GM12878 (cell line): ENCODE results near the gene PLEKHM1. TPM values are rescaled to one million over a fixed set of nuclear protein-coding genes. Genes with fewer than 3 reads are reported as not detected.

Experiments
- ATAC-seq: fragments of 200-7000 bp; cut with Tn5 transposase; 3 replicates; pipeline ENCODE4 v1.9.1; 2020; ENCODE audit warnings: mild to moderate bottlenecking, moderate library complexity
- BruUV-seq: library from RNA; stranded (reverse); fragments of 400-500 nt; replicated peaks from 2 replicates; lab custom pipeline; 2021; lab: Mats Ljungman, UMichigan
- CTCF ChIA-PET: fragments of 300-600 bp; sonication (Branson Sonifier 250); formaldehyde crosslinking; extraction: SDS; loops from one replicate; lab custom pipeline; 2021; ENCODE audit warnings: inconsistent platforms; lab: Yijun Ruan, JAX
- POLR2A ChIA-PET: fragments of 350-600 bp; formaldehyde crosslinking; extraction: SDS; loops from one replicate; lab custom pipeline; 2021; ENCODE audit warnings: inconsistent platforms; lab: Charles Lee
- RAD21 ChIA-PET: fragments of 300-600 bp; sonication (Branson Sonifier 250); formaldehyde crosslinking; loops from one replicate; lab custom pipeline; 2023; ENCODE audit warnings: antibody characterized with exemption; ENCODE audit not compliant: unreplicated experiment; lab: Charles Lee
- SMC1A ChIA-PET: fragments of 300-600 bp; sonication (Branson Sonifier 250); formaldehyde crosslinking; loops from one replicate; lab custom pipeline; 2023; ENCODE audit not compliant: unreplicated experiment, uncharacterized antibody; lab: Charles Lee
- DNase-seq: peaks from one replicate; pipeline ENCODE4 v3.0.0-alpha.2; 2011; ENCODE audit warnings: low read depth, low spot score
- FAIRE-seq: peaks from 3 replicates; lab custom pipeline; 2011; peaks lifted over from hg19 to GRCh38; lab: Jason Lieb, UNC
- H2AFZ ChIP-seq: 2 replicates; pipeline ENCODE4 v1.6.0; 2011; ENCODE audit warnings: low read depth, low read length, control low read depth; ENCODE audit not compliant: control insufficient read depth
- H3K27ac ChIP-seq: 2 replicates; pipeline ENCODE4 v1.5.1; 2011; ENCODE audit warnings: control low read depth; ENCODE audit not compliant: control insufficient read depth, insufficient read depth
- H3K27me3 ChIP-seq, 2 experiments: replicated peaks in 1 of 2; 2 replicates each; pipeline versions ENCODE4 v1.6.0 to v1.6.1; 2011; ENCODE audit warnings: low read length in 1 of 2; ENCODE audit not compliant: control insufficient read depth in 2 of 2, insufficient read depth in 2 of 2
- H3K36me3 ChIP-seq, 2 experiments: 2 replicates each; pipeline ENCODE4 v1.5.1; 2011; ENCODE audit warnings: low read length in 1 of 2; ENCODE audit not compliant: control insufficient read depth in 2 of 2, insufficient read depth in 2 of 2
- H3K4me1 ChIP-seq: 2 replicates; pipeline ENCODE4 v1.6.1; 2011; ENCODE audit warnings: mild to moderate bottlenecking, low read length, moderate library complexity, mixed read lengths; ENCODE audit not compliant: control insufficient read depth, insufficient read depth
- H3K4me2 ChIP-seq: 2 replicates; pipeline ENCODE4 v1.6.0; 2011; ENCODE audit warnings: control low read depth; ENCODE audit not compliant: control insufficient read depth, insufficient read depth
- H3K4me3 ChIP-seq: fragments of 200-600 bp; sonication (generic); 2 replicates; pipeline ENCODE4 v1.5.1; 2016
- H3K79me2 ChIP-seq: 2 replicates; pipeline ENCODE4 v1.6.0; 2011; ENCODE audit warnings: low read length; ENCODE audit not compliant: control insufficient read depth, insufficient read depth
- H3K9ac ChIP-seq: 2 replicates; pipeline ENCODE4 v1.8.0; 2011; ENCODE audit warnings: low read length, control low read depth, mixed read lengths; ENCODE audit not compliant: control insufficient read depth, insufficient read depth
- H3K9me3 ChIP-seq: replicated peaks from 3 replicates; pipeline ENCODE4 v1.5.1; 2011; ENCODE audit warnings: mild to moderate bottlenecking, low read length; ENCODE audit not compliant: control insufficient read depth, insufficient read depth
- H4K20me1 ChIP-seq: 2 replicates; pipeline ENCODE4 v1.6.0; 2011; ENCODE audit not compliant: control insufficient read depth, insufficient read depth
- BHLHE40 ChIP-seq, 2 experiments: fragments of 450-650 bp in 1 of 2; IDR thresholded peaks; 2 replicates each; pipeline ENCODE4 v1.6.1; 2011 to 2017; ENCODE audit warnings: low read depth in 2 of 2, borderline replicate concordance in 1 of 2, improper control_type of control experiment in 1 of 2, low read length in 1 of 2, mild to moderate bottlenecking in 1 of 2
- CBX3 ChIP-seq: fragments of 200-600 bp; sonication (generic); IDR thresholded peaks from 2 replicates; pipeline ENCODE4 v1.6.1; 2016; ENCODE audit warnings: low read depth, borderline replicate concordance
- CHD1 ChIP-seq: IDR thresholded peaks from 2 replicates; pipeline ENCODE4 v1.6.1; 2012; ENCODE audit warnings: low read depth, low read length, improper control_type of control experiment
- DPF2 ChIP-seq: fragments of 450-650 bp; IDR thresholded peaks from 2 replicates; pipeline ENCODE4 v1.6.1; 2017; ENCODE audit warnings: mild to moderate bottlenecking
- EGR1 ChIP-seq, 2 experiments: IDR thresholded peaks; 1 replicate in 1 of 2; 2 replicates in 1 of 2; pipeline ENCODE4 v1.6.1; 2011 to 2012; ENCODE audit warnings: low read depth in 2 of 2, low read length in 2 of 2, borderline replicate concordance in 1 of 2, mild to moderate bottlenecking in 1 of 2, moderate library complexity in 1 of 2
- GABPA ChIP-seq: IDR thresholded peaks from 2 replicates; pipeline ENCODE4 v1.6.1; 2014; ENCODE audit warnings: antibody characterized with exemption, low read depth, mild to moderate bottlenecking, inconsistent platforms
- IKZF1 ChIP-seq: fragments of 450-650 bp; conservative IDR thresholded peaks from 2 replicates; pipeline ENCODE4 v1.6.1; 2017; ENCODE audit warnings: antibody characterized with exemption, mild to moderate bottlenecking
- MEF2B ChIP-seq: fragments of 450-650 bp; IDR thresholded peaks from 2 replicates; pipeline ENCODE4 v1.6.1; 2018; ENCODE audit warnings: mild to moderate bottlenecking, moderate library complexity; ENCODE audit not compliant: partially characterized antibody, poor library complexity, severe bottlenecking
- MXI1 ChIP-seq: fragments of 150-350 bp; IDR thresholded peaks from 2 replicates; pipeline ENCODE4 v1.6.1; 2011; ENCODE audit warnings: low read depth, mild to moderate bottlenecking, inconsistent platforms, low read length, improper control_type of control experiment
- NR2F1 ChIP-seq: fragments of 450-650 bp; conservative IDR thresholded peaks from 2 replicates; pipeline ENCODE4 v1.6.1; 2017; ENCODE audit warnings: mild to moderate bottlenecking
- PAX5 ChIP-seq: IDR thresholded peaks from 2 replicates; pipeline ENCODE4 v1.6.1; 2011; ENCODE audit warnings: low read depth, low read length, borderline replicate concordance
- PBX3 ChIP-seq: IDR thresholded peaks from 2 replicates; pipeline ENCODE4 v1.6.1; 2011; ENCODE audit warnings: mild to moderate bottlenecking, low read depth, low read length, moderate library complexity; ENCODE audit not compliant: insufficient replicate concordance
- POLR2A ChIP-seq: IDR thresholded peaks from 2 replicates; pipeline ENCODE4 v1.6.1; 2011; ENCODE audit warnings: low read depth, mild to moderate bottlenecking, low read length
- RB1 ChIP-seq: fragments of 450-650 bp; formaldehyde crosslinking; IDR thresholded peaks from 2 replicates; pipeline ENCODE4 v1.6.1; 2017; ENCODE audit warnings: mild to moderate bottlenecking, borderline replicate concordance
- RUNX3 ChIP-seq: IDR thresholded peaks from 2 replicates; pipeline ENCODE4 v1.6.1; 2012; ENCODE audit warnings: low read length, inconsistent platforms
- SMARCA5 ChIP-seq: fragments of 450-650 bp; IDR thresholded peaks from 2 replicates; pipeline ENCODE4 v1.6.1; 2017; ENCODE audit warnings: mild to moderate bottlenecking
- SPI1 ChIP-seq: IDR thresholded peaks from 2 replicates; pipeline ENCODE4 v1.6.1; 2011; ENCODE audit warnings: low read depth, mild to moderate bottlenecking, low read length, moderate library complexity, borderline replicate concordance; ENCODE audit not compliant: insufficient read depth
- SRF ChIP-seq, 2 experiments: IDR thresholded peaks; 2 replicates each; pipeline ENCODE4 v1.6.1; 2011; ENCODE audit warnings: low read depth in 2 of 2, low read length in 2 of 2, mild to moderate bottlenecking in 1 of 2, moderate library complexity in 1 of 2
- TCF12 ChIP-seq: IDR thresholded peaks from 2 replicates; pipeline ENCODE4 v1.6.1; 2011; ENCODE audit warnings: low read depth, mild to moderate bottlenecking, low read length
- WGBS: methylation state at CpG from one replicate; pipeline ENCODE4 v1.1.6; 2016; ENCODE audit warnings: low lambda C conversion rate; ENCODE audit not compliant: insufficient replicate concordance, insufficient coverage; ENCODE audit errors: missing lambda C conversion rate; 5-methylcytosine and 5-hydroxymethylcytosine counted together
- in situ Hi-C: fragments of 300-500 bp; cut with MboI; formaldehyde crosslinking; loops from 9 replicates; pipeline ENCODE4 v1.14.3; 2018; ENCODE audit warnings: mixed read lengths
- intact Hi-C: fragments of 100-400 bp; cut with micrococcal nuclease; formaldehyde crosslinking; loops from one replicate; pipeline ENCODE4 v1.14.2; 2022; ENCODE audit not compliant: unreplicated experiment
- polyA plus RNA-seq, 11 experiments: library from polyadenylated mRNA; depleted of rRNA in 4 of 11; unstranded in 6 of 11; stranded (reverse) in 5 of 11; fragments of >200 nt; fragmentation: Nextera tagmentation in 4 of 11; fragmentation: Illumina TruSeq in 1 of 11; extraction: Ambion mirVana in 4 of 11; extraction: Trizol in 1 of 11; gene quantifications; 1 replicate in 1 of 11; 2 replicates in 10 of 11; pipeline versions ENCODE4 v1.2.1 to v1.2.3, GENCODE V29; 2011 to 2016; ENCODE audit warnings: inconsistent platforms in 2 of 11, missing spikeins in 2 of 11, low read depth in 1 of 11
- total RNA-seq, 4 experiments: library from RNA; depleted of rRNA in 3 of 4; stranded (reverse); fragments of >200 nt in 3 of 4; fragmentation: Illumina TruSeq in 1 of 4; extraction: Trizol in 1 of 4; gene quantifications; 2 replicates each; pipeline versions ENCODE4 v1.2.1 to v1.2.3, GENCODE V29; 2013 to 2021
- TF ChIP-seq, protein P1 (sequence below): fragments of 450-650 bp; IDR thresholded peaks from 2 replicates; pipeline ENCODE4 v1.6.1; 2016; ENCODE audit warnings: mild to moderate bottlenecking

The PLEKHM1 gene
- total and polyA plus RNA-seq, 10 of the 15 experiments (the other 5 are each of a cell fraction or from before 2014, with no cell fraction given) = 0.21 to 27.8 (median 9.4) TPM

DNA sequence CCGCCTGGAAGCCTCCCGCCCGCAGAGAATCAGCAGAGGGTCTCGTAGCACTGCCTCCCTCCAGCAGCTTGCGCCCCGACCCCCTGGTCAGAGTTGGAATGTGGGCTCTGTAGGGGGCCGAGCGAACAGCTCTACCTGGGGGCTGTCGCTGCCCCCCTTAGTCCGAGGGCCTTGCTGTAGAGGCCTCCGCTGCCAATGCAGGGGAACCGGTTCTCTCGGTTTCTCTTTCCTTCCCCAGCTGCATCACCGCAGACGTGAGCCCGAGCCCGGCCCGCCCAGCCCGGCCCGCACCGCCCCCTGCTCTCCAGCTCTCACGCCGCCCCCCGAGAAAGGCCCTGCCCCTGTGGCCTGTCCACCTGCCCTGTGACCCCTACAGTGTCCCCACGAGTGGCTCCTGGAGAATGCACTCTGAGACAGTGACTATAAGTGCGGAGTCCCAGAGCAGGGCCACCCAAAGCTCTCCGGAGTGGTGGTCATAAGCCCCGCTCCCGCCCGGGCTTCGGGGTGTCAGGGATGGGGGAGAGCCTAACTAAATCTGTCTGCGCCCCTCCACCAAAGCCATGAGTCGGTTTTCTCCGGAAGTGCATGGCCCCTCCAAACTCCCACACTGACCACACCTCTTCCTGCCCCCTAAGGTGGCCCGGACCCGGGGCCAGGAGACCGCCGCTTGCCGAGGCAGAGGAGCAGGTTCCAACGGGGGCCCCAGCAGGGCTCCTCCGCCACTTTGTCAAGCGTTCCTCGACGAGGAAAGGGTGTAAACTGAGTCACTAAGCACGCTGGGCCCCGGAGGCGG is 59.6 kb downstream of the PLEKHM1 start:
- FAIRE-seq (no peak), ATAC-seq (peak; percentile 66), DNase-seq (no peak)
- SMC1A ChIA-PET = interaction anchor here (1.0 kb wide), 1 partner anchor 202 kb away, joined by 3 read pairs; no protein-coding TSS in a partner anchor
- Histone ChIP-seq H3K27me3 (no peaks in the 10 kb centered on the region), H3K9me3 (no peaks in the 10 kb centered on the region), H3K36me3 (no peaks in the 10 kb centered on the region), H2AFZ (peak overlapping the region; percentile 76), H3K4me3 (peak overlapping the region; percentile 86), H3K27ac (peak overlapping the region; percentile 71), H3K79me2 (peaks cover 3% of the 10 kb centered on the region; the same call in 1 of the 2 replicates), H3K4me1 (peaks cover 26% of the 10 kb centered on the region), H3K4me2 (peak overlapping the region; percentile 96), H3K9ac (peak overlapping the region; percentile 68), H4K20me1 (no peaks in the 10 kb centered on the region)
- TSS peak; percentile 55 for BruUV-seq
- in situ Hi-C loops (no loop called here), intact Hi-C loops (loop anchor here (10.0 kb wide), 1 partner anchor 64 kb away; the partner anchor contains the start of gene PLEKHM1)
- 20% methylated on average over 33 of the region's 47 CpGs for WGBS
- RAD21 ChIA-PET = interaction anchor here (1.0 to 1.7 kb wide), 5 partner anchors 21 to 114 kb away, joined by 3 to 6 read pairs (median 3); partner anchors contain the start of genes MAP3K14 and PLEKHM1
- POLR2A ChIA-PET = interaction anchor here (0.6 to 1.0 kb wide), 5 partner anchors 16 to 205 kb away, joined by 3 to 5 read pairs (median 3); partner anchors contain the start of gene MAP3K14
- CTCF ChIA-PET = no interaction called here
- TF ChIP-seq SRF (IDR thresholded peaks at IDR 0.05; ENCODE audit: low read depth in 2 of 2, low read length in 2 of 2) = no peak
- TF ChIP-seq RUNX3 = peak; percentile 48
- TF ChIP-seq DPF2 = peak; percentile 14; the same call in 1 of the 2 replicates
- TF ChIP-seq CBX3 = no peak
- TF ChIP-seq MEF2B = peak; percentile 28
- no peak for TF ChIP-seq TCF12
- TF ChIP-seq, protein P1, sequence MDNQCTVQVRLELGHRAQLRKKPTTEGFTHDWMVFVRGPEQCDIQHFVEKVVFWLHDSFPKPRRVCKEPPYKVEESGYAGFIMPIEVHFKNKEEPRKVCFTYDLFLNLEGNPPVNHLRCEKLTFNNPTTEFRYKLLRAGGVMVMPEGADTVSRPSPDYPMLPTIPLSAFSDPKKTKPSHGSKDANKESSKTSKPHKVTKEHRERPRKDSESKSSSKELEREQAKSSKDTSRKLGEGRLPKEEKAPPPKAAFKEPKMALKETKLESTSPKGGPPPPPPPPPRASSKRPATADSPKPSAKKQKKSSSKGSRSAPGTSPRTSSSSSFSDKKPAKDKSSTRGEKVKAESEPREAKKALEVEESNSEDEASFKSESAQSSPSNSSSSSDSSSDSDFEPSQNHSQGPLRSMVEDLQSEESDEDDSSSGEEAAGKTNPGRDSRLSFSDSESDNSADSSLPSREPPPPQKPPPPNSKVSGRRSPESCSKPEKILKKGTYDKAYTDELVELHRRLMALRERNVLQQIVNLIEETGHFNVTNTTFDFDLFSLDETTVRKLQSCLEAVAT = peak; percentile 95
- TF ChIP-seq GABPA = no peak
- TF ChIP-seq EGR1 (IDR thresholded peaks at IDR 0.05; ENCODE audit: borderline replicate concordance in 1 of 2, low read depth in 2 of 2, low read length in 2 of 2) = no peak
- TF ChIP-seq BHLHE40 (IDR thresholded peaks at IDR 0.05; ENCODE audit: borderline replicate concordance in 1 of 2, low read depth in 2 of 2, low read length in 1 of 2) = peak in 1 of 2 experiments; percentile 13; a peak in 1 of 4 replicates
- TF ChIP-seq RB1 = peak; percentile 28; the same call in 1 of the 2 replicates
- TF ChIP-seq POLR2A = no peak; the same call in 1 of the 2 replicates
- TF ChIP-seq NR2F1 = peak; percentile 78
- TF ChIP-seq SPI1 = peak; percentile 27; the same call in 1 of the 2 replicates
- peak; percentile 10; the same call in 1 of the 2 replicates for TF ChIP-seq MXI1
- 0 out of 2 replicates have a peak, but pooled peaks have one; percentile 12 for TF ChIP-seq PAX5
- peak; percentile 3 for TF ChIP-seq PBX3
- peak; percentile 26 for TF ChIP-seq IKZF1
- TF ChIP-seq SMARCA5 = peak; percentile 36; the same call in 1 of the 2 replicates
- no peak for TF ChIP-seq CHD1
